Measurements from ENCODE around the gene ATP2B2. TPM values are rescaled to one million over a fixed set of nuclear protein-coding genes. Genes with fewer than 3 reads are reported as not detected.

The ATP2B2 gene
- total RNA-seq, 2 experiments from 2014 or later: not detected

DNA sequence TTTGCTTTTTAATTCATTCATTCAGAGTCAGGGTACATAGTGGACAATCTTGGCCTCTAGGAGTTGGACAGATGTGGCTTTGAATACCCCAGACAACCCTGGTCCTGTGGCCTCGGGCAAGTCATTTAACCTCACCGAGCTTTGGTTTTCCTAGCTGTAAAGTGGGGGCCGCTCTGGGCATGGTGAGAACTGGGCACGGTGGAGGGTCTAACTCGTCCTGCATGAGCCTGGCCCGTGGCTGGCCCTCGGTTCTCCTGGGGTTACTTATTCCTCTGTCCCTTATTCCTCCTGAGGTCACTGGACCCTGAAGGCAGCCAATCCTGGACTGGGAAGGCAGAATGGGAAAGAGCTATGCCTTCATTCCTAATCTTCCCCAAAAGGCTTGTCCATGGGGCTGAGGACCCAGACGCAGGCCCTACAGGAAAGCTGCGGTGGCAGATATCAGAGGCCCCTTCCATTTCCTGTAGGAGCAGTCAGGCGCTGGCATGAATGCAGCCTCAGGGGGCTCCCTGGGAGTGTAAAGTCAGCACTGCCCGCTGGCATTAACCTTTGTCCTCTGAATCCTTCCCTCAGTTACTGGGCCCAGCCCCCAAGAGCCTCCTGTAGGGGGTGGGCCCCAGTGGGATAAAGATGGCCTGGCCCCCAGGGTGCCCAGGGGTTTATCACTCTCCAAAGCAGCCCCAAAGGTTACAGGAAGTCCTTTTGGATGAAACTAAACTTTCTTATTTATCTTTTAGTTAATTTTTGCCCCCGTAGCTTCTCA lies 166.6 kb downstream of the ATP2B2 start:
- ChIA-PET CTCF (interaction anchor here (1.2 to 1.6 kb wide), 2 partner anchors 17 to 400 kb away, joined by 4 read pairs; no protein-coding TSS in a partner anchor), POLR2A (interaction anchor here (0.6 kb wide), 1 partner anchor 12 kb away, joined by 3 read pairs; no protein-coding TSS in a partner anchor)
- H3K27me3 Mint-ChIP-seq (ENCODE audit: low read depth): no peaks in the 10 kb centered on the region
- no peak overlapping the region for H3K4me3 Mint-ChIP-seq
- ATAC-seq (no peak), DNase-seq (no peak)
- no peaks in the 10 kb centered on the region for H3K36me3 Mint-ChIP-seq (ENCODE audit: low read depth)
- no peaks in the 10 kb centered on the region for H3K9me3 Mint-ChIP-seq (ENCODE audit: insufficient read depth)
- no peak overlapping the region for H3K27ac Mint-ChIP-seq
- peaks cover 27% of the 10 kb centered on the region for H3K4me1 Mint-ChIP-seq (ENCODE audit: low read depth)

DNA sequence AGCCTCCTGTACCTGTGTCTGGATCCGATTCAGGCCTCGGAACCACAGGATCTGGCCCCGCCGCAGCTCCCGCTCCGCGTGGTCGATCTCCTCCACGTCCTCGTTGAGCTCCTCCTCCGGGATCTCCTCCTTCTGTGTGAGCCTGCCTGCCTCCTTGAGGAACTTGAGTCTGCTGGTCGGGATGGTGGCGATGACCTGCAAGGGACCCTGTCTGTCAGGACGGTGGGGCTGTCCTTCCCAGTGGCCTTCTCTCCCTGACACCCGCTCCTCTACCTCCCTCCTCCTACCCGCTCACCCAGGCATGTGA lies 167.3 kb downstream of the ATP2B2 start:
- ATAC-seq (no peak), DNase-seq (no peak)
- H3K27ac Mint-ChIP-seq: peak overlapping the region; percentile 6
- H3K9me3 Mint-ChIP-seq (ENCODE audit: insufficient read depth): no peaks in the 10 kb centered on the region
- no peaks in the 10 kb centered on the region for H3K36me3 Mint-ChIP-seq (ENCODE audit: low read depth)
- CTCF ChIA-PET: interaction anchor here (0.8 to 1.2 kb wide), 2 partner anchors 16 to 401 kb away, joined by 3 to 4 read pairs; no protein-coding TSS in a partner anchor
- H3K27me3 Mint-ChIP-seq (ENCODE audit: low read depth): no peaks in the 10 kb centered on the region
- no peak overlapping the region for H3K4me3 Mint-ChIP-seq
- peaks cover 34% of the 10 kb centered on the region for H3K4me1 Mint-ChIP-seq (ENCODE audit: low read depth)
- POLR2A ChIA-PET: no interaction called here

DNA sequence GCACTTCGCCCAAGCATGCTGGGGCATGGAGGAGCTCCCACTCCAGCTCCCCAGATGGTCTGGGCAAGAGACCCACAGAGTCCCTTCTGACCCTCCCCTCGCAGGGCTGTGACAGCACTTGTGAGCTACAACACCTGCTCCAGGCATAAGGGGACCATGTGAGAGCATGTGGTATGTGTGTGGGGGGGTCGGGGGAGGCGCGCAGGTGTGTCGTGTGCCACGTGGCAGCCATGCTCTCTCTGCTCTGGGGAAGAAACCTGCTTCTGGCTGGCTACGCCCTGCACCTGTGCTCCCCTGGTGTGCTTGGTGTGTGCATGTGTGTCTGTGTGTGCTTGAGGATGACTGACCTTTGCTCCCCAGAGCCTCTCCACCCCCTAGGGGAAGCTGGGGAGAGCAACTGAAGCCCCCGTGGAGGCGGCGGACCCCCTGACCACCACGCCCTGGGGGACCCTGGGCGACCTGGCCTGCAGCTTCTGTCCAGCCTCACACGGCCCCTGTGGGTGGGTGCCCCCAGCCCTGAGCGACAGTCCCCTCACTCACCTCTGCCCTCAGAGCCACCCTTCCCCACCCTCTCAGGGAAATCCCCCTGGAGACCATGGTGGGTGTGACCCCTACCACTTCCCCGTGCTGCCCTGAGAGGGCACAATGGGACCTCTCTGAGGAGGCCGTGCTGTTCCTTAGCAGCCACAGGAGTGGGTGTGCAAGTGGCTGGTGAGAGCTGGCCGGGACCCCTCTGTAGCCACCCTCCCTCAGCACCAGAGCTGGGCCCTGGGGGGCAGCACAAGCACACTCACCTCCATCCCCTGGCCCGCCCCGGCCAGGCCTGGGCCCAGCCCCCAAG lies 167.8 kb downstream of the ATP2B2 start:
- ChIA-PET POLR2A (interaction anchor here (0.6 kb wide), 1 partner anchor 16 kb away, joined by 3 read pairs; the partner anchor contains the start of gene SEC13), CTCF (interaction anchor here (0.8 to 1.2 kb wide), 2 partner anchors 15 to 401 kb away, joined by 3 to 4 read pairs; no protein-coding TSS in a partner anchor)
- H3K4me1 Mint-ChIP-seq (ENCODE audit: low read depth): peaks cover 39% of the 10 kb centered on the region
- H3K9me3 Mint-ChIP-seq (ENCODE audit: insufficient read depth): no peaks in the 10 kb centered on the region
- H3K27me3 Mint-ChIP-seq (ENCODE audit: low read depth): no peaks in the 10 kb centered on the region
- no peak overlapping the region for H3K27ac Mint-ChIP-seq
- DNase-seq (no peak), ATAC-seq (no peak)
- no peaks in the 10 kb centered on the region for H3K36me3 Mint-ChIP-seq (ENCODE audit: low read depth)
- no peak overlapping the region for H3K4me3 Mint-ChIP-seq

DNA sequence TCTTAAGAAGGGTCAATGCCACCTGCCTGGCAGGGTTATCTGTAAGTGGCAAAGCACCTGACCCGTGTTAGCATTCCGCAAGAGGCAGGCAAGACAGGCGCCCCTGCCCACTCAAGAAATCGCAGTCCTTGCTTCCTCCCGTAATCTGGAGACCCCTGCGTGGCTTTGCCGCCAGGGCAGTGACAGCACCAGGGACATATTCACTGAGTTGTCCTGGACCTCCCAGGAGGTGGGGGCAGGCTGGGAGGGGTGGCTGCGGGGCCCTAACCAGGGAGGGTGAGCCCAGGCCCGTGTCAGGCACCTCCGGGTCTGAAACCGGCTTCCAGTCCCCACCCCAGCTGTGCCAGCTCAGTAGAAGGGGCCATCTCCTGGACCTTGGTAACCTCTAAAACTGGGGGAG lies 168.6 kb downstream of the ATP2B2 start:
- Mint-ChIP-seq H3K4me3 (no peak overlapping the region), H3K27ac (no peak overlapping the region), H3K9me3 (ENCODE audit: insufficient read depth) (no peaks in the 10 kb centered on the region), H3K27me3 (ENCODE audit: low read depth) (no peaks in the 10 kb centered on the region), H3K36me3 (ENCODE audit: low read depth) (no peaks in the 10 kb centered on the region), H3K4me1 (ENCODE audit: low read depth) (peaks cover 46% of the 10 kb centered on the region)
- DNase-seq (no peak), ATAC-seq (no peak)
- ChIA-PET CTCF (no interaction called here), POLR2A (no interaction called here)

DNA sequence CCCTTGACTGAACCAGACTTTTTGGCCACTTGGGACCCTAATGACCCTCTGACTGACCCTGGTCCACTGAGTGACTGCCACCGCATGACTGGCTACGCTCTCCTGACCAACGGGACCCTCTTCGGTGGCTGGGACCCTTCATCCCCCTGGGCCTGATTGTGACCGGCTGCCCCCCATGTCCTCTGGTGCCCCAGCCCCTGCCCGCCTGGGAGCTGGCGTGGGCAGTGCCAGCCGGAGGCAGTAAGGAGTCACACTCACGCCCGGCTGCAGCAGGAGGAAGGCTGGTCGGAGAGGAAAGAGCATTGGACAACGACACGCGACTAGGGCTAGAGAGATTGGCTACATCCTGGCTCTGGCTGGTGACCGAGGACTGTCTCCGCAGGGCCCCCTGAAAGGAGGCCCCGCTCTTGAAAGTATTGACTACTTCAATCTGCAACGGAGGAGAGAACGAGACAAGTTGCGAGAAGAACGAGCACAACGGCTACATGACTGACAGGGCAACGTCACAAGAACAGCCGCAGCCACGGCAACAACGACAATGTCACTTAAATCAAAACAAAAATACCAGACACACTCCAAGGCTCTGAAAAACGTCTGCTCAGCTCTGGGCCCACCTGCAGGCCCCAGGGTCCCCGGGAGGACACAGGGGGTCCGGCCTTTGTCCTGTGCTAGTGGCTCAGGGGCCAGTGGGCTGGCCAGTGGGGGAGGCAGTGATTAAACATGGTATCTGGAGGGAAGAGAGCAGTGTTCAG lies 169.3 kb downstream of the ATP2B2 start:
- DNase-seq (no peak), ATAC-seq (no peak)
- Mint-ChIP-seq H3K27me3 (ENCODE audit: low read depth) (peaks cover 2% of the 10 kb centered on the region), H3K9me3 (ENCODE audit: insufficient read depth) (no peaks in the 10 kb centered on the region), H3K36me3 (ENCODE audit: low read depth) (no peaks in the 10 kb centered on the region), H3K4me1 (ENCODE audit: low read depth) (peaks cover 46% of the 10 kb centered on the region), H3K27ac (no peak overlapping the region), H3K4me3 (no peak overlapping the region)
- CTCF ChIA-PET: interaction anchor here (0.9 kb wide), 1 partner anchor 14 kb away, joined by 3 read pairs; no protein-coding TSS in a partner anchor
- POLR2A ChIA-PET: no interaction called here

DNA sequence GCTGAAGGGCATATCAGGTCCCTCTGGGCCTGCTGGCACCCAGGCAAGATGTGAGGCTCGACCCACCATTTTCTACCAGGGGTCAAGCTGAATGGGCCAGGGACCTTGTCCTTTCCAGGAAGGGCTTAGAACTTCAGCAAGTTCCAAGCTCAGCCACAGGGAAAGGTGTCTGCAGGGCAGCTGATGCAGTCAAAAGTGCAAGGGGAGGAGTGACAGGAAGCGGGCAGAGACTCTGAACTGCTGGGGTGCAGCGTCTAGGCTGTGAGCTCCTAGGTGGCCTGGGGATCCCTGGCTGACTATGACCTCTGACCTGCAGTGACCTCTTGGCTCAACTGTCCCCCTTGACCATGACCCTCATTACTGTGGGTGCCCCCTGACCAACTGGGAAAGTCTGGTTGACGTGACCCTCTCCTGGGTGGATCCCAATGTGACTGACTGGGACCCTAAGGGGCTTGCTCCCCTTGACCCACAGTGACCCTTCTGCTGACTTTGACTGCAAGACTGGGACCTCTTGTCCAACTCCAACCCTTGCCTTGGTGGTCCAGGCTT lies 170.1 kb downstream of the ATP2B2 start:
- peak; percentile 56 for DNase-seq
- peaks cover 2% of the 10 kb centered on the region for H3K27me3 Mint-ChIP-seq (ENCODE audit: low read depth)
- CTCF ChIA-PET: interaction anchor here (0.7 to 2.1 kb wide), 5 partner anchors 9 to 403 kb away, joined by 3 to 12 read pairs (median 3); no protein-coding TSS in a partner anchor

DNA sequence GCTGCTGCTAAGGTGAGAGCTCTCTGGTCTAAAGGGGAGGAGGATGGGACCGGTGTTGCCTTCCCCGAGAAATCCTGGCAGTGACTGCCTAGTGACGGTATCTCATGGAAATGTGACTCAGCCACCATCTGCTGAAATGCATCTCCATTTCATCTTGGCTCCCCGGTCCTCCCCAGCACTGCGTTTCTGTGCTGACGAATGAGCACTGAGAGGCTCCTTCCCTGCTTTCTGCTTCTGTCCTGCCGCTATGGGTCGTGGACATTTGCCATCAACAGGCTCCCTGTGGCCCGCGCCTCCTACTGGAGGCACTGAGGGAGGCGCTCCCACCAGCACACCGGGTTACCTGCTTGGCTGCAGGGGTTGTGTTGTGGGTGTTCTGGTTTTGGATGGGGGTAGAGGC lies 170.9 kb downstream of the ATP2B2 start:
- Mint-ChIP-seq H3K4me1 (ENCODE audit: low read depth) (peaks cover 46% of the 10 kb centered on the region), H3K4me3 (no peak overlapping the region), H3K36me3 (ENCODE audit: low read depth) (no peaks in the 10 kb centered on the region), H3K27ac (no peak overlapping the region), H3K27me3 (ENCODE audit: low read depth) (peaks cover 7% of the 10 kb centered on the region), H3K9me3 (ENCODE audit: insufficient read depth) (no peaks in the 10 kb centered on the region)
- ChIA-PET CTCF (interaction anchor here (0.7 to 2.1 kb wide), 4 partner anchors 10 to 27 kb away, joined by 3 to 12 read pairs (median 4); no protein-coding TSS in a partner anchor), POLR2A (interaction anchor here (0.9 kb wide), 1 partner anchor 13 kb away, joined by 3 read pairs; the partner anchor contains the start of gene SEC13)
- ATAC-seq (no peak), DNase-seq (no peak)

More for the DNA sequence above, 170.1 kb downstream of the ATP2B2 start:
- H3K27ac Mint-ChIP-seq: no peak overlapping the region
- H3K4me3 Mint-ChIP-seq: no peak overlapping the region
- peaks cover 46% of the 10 kb centered on the region for H3K4me1 Mint-ChIP-seq (ENCODE audit: low read depth)
- no peaks in the 10 kb centered on the region for H3K9me3 Mint-ChIP-seq (ENCODE audit: insufficient read depth)
- ATAC-seq: peak; percentile 59
- no peaks in the 10 kb centered on the region for H3K36me3 Mint-ChIP-seq (ENCODE audit: low read depth)
- POLR2A ChIA-PET: interaction anchor here (0.9 kb wide), 1 partner anchor 14 kb away, joined by 3 read pairs; the partner anchor contains the start of gene SEC13

DNA sequence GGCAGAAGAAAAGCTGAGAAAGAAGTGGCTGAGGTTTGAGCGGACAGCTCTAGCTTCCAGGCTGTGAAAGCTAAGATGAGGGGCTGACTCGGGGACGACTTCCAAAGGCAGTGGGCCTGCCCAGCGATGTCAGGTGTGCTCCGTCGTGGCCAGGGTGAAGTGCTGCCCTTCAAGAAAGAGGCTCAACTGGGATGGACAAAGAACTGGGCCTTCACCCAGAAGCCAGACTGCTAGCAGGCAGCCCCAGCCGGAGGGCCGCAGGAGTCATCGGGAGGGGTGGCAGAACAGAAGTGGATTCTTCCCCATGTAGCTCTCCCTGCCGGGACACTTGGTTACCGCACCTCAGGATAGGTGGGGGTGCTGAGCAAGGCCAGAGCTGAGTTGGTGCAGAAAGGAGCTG lies 171.3 kb downstream of the ATP2B2 start:
- no peak overlapping the region for H3K4me3 Mint-ChIP-seq
- ChIA-PET POLR2A (interaction anchor here (0.9 kb wide), 1 partner anchor 13 kb away, joined by 3 read pairs; the partner anchor contains the start of gene SEC13), CTCF (interaction anchor here (1.3 to 2.1 kb wide), 2 partner anchors 10 to 12 kb away, joined by 5 to 12 read pairs; no protein-coding TSS in a partner anchor)
- ATAC-seq (no peak), DNase-seq (no peak)
- peaks cover 46% of the 10 kb centered on the region for H3K4me1 Mint-ChIP-seq (ENCODE audit: low read depth)
- no peaks in the 10 kb centered on the region for H3K9me3 Mint-ChIP-seq (ENCODE audit: insufficient read depth)
- peaks cover 11% of the 10 kb centered on the region for H3K27me3 Mint-ChIP-seq (ENCODE audit: low read depth)
- no peak overlapping the region for H3K27ac Mint-ChIP-seq
- no peaks in the 10 kb centered on the region for H3K36me3 Mint-ChIP-seq (ENCODE audit: low read depth)

DNA sequence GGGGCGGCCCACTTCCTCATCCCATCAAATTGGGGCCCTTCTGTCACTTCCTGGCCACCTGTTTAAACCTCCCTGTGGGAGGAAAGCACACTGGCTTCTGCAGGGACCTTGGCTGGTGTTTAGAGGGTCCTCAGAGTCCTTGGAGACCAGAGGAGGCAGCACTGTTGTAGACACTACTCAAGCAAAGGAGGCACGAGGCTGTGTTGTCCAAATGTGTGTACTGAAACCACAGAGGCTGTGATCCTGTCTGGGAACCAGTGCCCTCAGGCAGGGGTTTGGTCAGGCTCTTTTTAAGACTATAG lies 172.1 kb downstream of the ATP2B2 start:
- ChIA-PET POLR2A (no interaction called here), CTCF (interaction anchor here (1.3 kb wide), 1 partner anchor 11 kb away, joined by 5 read pairs; no protein-coding TSS in a partner anchor)
- Mint-ChIP-seq H3K36me3 (ENCODE audit: low read depth) (no peaks in the 10 kb centered on the region), H3K9me3 (ENCODE audit: insufficient read depth) (no peaks in the 10 kb centered on the region), H3K4me1 (ENCODE audit: low read depth) (peaks cover 39% of the 10 kb centered on the region), H3K4me3 (no peak overlapping the region), H3K27ac (peak overlapping the region; percentile 50), H3K27me3 (ENCODE audit: low read depth) (peaks cover 19% of the 10 kb centered on the region)
- no peak for DNase-seq
- no peak for ATAC-seq

DNA sequence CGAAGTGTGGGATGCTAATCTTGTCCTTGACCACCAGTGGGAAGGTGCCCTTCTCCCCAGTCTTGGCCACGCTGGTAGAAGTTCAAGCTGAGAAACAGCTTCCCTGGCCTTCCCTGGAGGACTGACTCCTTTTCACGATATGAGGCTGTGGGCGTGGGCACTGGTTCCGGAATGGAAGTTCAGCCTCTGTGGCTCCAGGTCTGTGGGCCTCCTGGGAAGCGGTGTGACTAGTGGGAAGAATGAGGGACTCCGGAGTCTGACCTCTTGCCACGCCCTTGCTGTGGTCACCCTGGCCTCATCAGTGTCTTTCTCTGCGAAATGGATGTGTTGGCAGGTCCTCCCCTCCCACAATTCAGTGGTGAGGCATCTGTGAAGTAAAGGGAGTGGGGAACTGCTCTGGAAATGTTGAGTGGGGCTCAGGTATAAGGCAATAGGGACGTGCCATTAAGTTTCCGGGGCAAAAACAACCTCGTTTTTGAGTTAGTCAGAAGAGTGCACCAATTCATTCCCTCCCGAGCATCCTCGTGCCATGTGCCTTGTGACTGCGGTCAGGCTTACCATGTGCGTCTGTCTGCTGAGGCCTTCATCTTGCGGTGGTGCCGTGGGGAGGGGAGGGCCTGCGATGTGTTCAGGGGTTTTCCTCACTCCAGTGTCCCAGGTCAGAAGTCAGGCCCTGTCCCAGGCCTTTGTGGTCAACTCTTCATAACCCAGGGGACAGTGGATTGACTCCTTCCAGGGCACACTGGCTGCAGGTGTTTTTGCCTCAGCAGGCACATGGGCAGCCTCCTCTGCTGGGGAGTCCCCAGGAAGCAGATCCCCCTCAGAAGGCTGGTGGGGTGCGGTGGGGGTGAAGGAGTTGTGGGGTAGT lies 172.7 kb downstream of the ATP2B2 start:
- ATAC-seq: no peak
- H3K27ac Mint-ChIP-seq: no peak overlapping the region
- POLR2A ChIA-PET: no interaction called here
- H3K27me3 Mint-ChIP-seq (ENCODE audit: low read depth): peaks cover 23% of the 10 kb centered on the region
- no peak overlapping the region for H3K4me3 Mint-ChIP-seq
- peak; percentile 33 for DNase-seq
- H3K4me1 Mint-ChIP-seq (ENCODE audit: low read depth): peaks cover 37% of the 10 kb centered on the region
- H3K36me3 Mint-ChIP-seq (ENCODE audit: low read depth): no peaks in the 10 kb centered on the region
- no peaks in the 10 kb centered on the region for H3K9me3 Mint-ChIP-seq (ENCODE audit: insufficient read depth)
- CTCF ChIA-PET: interaction anchor here (2.8 kb wide), 1 partner anchor 11 kb away, joined by 9 read pairs; the partner anchor contains the start of gene SEC13

Measured in activated CD8-positive, alpha-beta T cell treated with anti-CD3 and anti-CD28 coated beads, Interleukin-2, amount 10 ng/mL, durations not matched to agents 7 days and 5 days (primary cell).